NCI-H2081 (cell line): ENCODE measurements around the gene RTN4.

Experiments
- DNase-seq, 2 experiments: peaks; one replicate each; lab custom pipeline; 2025; lab: John Stamatoyannopoulos, UW

Gene RTN4

DNA sequence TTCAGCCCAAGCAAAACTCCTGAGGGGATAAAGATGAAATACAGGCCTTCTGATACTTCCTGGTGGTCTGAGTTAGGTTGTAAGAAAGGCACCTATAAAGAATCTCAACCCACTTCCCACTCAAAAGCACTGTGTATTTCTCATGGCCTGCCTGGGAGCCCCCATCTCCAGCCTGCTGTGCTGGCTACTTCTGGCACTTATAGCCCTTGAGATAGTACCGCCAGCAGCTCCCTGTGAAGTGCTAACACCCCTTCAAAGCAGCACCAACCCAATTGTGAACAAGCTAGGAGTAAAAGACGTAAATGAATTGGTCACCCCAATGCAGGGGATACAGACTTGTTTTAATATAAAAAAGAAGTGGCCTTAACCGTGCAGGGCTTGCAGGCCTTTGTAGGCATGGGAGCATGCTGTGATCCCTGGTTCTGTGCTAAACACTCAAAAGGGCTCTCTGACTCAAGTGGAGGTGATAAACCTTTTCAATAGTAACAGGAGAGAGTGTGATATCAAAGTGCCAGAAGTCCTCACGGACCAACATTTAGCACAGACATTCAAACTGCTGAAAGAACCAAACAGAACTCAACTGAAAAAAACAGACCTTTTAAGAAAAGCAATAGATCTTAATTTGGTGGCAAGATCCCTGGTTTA, 80.8 kb downstream of the RTN4 start:
- DNase-seq = no peak

DNA sequence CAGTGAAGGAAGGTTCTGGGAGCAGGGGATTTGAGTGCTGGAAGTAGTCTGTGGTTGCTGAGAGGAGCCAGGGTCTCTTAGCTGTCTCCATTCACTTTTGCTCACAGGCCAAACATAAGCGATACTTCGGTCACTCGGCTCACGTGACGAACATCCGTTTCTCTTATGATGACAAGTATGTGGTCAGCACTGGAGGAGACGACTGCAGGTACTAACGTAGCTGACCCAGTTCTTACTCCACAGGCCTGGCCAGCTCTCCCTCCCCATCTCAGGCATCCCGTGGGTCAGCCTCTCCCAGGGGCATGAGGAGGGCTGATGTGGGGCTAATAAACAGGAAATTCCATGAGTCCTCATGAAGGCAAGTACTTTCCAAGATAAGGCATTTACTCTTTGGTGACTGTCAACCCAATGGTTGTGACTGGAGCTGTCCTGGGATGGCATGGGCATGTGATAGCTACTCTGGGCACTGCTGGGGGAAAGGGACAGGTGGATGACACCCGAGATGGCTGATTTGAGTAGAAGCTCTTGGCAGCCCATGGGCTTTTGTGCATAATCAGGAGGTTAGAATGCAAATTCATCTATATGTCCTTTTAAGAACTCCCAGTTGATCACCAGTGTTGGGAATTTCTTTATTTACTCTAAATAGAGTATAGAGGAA, 81.6 kb downstream of the RTN4 start:
- DNase-seq = no peak

DNA sequence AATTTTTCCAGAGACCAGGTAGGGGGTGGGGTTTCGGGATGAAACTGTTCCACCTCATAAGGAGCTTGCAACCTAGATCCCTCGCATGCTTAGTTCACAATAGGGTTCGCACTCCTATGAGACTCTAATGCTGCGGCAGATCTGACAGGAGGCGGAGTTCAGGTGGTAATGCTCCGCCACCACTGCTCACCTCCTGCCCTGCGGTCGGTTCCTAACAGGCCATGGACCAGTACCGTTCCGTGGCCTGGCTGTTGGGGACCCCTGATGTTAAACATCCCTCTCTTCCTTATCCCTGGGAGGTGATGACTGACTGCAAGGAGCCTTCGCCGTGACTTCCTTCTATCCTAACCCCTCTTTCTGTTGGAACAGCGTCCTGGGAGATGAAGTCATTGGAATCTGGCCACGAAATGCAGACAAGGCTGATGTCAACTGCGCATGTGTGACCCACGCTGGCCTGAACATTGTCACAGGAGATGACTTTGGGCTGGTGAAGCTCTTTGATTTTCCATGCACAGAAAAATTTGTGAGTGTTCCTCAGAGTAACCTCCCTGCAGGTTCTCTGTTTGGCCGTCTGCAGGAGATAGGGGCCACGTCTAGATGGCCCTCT, 82.4 kb downstream of the RTN4 start:
- no peak for DNase-seq

DNA sequence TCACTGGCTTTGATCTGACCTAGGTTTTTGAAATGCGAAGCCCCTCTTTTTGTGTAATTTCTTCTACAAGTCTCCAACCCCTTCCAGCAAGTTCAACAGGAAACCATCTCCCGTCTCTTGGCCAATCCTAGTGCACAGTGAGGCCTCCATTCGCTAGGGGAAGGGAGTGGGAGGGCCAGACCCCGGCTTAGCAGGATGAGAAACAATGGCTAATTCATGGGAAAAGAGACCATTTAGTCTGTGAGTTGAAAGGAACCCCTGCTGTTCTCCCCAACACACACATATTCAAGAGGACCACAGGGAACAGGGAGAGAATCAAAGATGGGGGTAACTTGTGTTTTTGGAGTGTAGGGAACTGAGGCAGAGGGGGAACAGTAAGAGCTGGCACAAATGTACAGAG, 83.0 kb downstream of the RTN4 start:
- no peak for DNase-seq

DNA sequence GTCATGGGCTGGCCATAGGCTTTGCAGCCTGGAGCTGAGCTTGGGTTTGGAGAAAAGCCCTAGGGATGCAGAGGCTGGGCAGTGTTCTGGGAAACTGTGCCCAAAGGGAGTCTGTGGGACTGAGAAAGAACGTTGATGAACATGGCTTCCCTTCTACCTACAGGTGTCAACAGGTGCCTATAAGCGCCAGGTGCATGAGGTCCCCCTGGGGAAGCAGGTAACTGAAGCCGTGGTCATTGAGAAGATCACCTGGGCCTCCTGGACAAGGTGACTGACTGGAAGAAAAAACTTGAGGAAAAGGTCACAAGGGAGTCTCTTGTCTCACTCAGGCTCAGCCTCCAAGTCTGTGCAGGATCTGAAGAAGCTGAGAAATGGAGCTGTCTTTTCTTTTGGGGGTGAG, 83.4 kb downstream of the RTN4 start:
- no peak for DNase-seq

DNA sequence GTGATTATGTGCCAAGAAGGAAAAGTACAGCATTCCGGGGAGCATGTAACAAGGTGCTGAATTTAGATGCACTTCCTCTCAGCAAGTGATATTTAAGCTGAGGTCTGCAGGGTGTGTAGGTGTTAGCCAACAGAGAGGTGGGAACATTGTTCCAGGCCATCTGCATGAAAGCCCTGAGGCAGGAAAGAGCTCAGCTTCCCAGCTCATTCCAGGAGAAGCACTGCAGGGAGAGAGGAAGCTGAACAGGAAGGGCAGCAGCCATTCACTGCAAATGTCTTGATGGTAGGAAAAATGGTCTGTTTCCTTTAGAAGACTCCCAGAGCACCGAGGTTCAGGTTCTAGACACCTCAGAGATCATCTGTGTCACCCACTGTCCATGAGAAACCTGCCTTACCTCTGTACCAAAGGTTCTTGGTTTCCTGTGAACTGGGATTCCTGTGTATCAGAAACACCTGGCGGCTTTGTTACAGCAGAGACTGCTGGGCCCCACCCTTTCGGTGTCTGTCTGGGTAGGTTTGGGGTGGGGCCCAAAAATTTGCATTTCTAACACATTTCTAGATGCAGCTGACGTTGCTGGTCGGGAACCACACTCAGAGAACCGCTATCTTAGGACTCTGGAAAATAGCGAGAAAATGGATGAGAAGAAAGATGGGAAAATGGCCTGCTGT, 84.0 kb downstream of the RTN4 start:
- peak; percentile 38 to 53 for DNase-seq

DNA sequence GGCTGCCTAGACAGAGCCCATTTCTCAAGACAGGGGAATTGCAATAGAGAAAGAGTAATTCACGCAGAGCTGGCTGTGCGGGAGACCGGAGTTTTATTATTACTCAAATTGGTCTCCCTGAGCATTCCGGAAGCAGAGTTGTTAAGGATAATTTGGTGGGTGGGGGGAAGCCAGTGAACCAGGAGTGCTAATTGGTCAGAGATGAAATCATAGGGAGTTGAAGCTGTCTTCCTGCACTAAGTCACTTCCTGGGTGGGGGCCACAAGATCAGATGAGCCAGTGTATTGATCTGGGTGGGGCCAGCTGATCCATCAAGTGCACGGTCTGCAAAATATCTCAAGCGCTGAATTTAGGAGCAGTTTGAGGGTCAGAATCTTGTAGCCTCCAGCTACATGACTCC, 84.8 kb downstream of the RTN4 start:
- DNase-seq = no peak

GRCh38 chr2:54964816-54965215, 85.4 kb downstream of the RTN4 start:
- no peak for DNase-seq

DNA sequence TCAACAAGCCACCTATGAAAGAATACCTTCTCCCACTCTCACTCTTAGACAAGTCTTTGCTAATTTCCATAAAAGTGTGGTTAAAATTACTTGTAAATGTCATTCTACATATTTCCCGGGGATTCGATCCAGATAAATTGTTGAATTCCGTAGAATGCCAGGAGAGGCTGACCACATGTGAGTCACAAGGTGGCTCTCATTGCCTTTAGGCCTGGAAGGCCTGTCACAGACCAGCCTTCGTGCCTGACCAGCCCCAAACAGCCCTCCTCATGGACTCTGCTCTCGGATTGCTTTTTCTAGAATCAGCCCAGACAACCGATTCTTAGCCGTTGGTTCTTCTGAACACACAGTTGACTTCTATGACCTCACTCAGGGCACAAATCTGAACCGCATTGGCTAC, 86.0 kb downstream of the RTN4 start:
- DNase-seq = no peak

DNA sequence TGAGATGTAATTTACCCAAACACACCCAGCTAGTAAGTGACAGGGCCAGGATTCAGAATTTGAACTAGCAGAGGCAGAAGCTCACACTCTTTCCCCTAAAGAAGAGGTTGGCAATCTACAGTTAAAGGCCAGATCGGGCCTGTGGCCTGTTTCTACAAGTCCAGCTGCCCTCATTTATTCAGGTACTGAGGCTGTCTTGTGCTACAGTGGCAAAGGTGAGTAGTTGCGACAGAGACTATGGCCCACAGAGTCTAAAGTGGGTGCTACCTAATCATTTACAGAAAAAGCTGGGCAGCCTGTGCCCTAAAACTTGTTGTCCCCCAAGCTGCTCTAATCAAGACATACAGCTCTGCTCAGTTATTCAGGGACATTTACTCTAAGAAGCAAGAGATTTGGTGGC, 86.8 kb downstream of the RTN4 start:
- DNase-seq = no peak

- DNase-seq = no peak
Measured at GRCh38 chr2:54962935-54963440, 87.3 kb downstream of the RTN4 start.

- no peak for DNase-seq
Measured at GRCh38 chr2:54962511-54962910, 87.7 kb downstream of the RTN4 start.

DNA sequence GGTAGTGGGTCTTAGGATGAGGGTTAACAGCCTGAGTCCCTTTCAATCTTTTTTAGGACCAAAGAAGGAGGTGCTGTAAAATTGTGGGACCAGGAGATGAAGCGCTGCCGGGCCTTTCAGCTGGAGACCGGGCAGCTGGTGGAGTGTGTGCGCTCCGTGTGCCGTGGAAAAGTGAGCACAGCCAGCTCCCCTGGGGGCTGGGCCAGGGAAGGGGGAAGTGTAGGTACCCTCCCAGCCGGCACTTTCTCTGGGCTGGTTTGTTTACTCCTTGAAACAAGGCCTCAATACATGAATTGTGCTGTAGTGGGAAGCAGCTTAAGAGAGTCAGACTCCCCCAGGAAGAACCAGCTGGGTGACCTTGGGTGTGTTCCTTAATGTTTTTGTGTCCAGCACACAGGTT, 90.1 kb downstream of the RTN4 start:
- no peak for DNase-seq

DNA sequence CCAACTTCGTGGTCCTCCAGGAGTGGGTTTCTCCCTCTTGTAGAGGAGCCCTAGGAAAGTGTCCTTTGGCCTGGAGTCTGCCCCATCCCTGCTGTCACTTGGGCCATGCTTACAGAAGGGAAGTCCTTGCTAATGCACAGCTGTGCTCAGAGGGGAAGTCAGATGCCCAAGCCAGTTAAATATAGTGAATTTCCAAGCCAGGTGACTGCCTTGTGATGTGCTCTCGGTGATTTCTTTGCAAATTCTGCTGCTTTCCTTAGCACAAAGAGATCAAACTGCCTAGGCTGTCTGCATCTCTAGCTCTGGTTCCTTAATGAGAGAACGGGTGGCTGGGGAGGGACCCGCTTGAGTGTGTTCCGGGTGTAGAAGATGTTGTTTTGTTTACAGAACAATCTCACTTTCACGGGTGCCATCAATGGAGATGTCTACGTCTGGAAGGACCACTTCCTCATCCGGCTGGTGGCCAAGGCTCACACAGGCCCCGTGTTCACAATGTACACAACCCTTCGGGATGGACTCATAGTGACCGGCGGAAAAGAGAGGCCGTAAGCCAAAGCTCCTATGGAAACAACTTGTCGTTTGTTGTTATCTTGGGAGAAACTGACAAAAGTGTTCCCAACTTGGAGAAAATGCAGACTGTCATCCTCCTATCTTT, 91.4 kb downstream of the RTN4 start:
- no peak for DNase-seq

GRCh38 chr2:54957321-54957999, 92.8 kb downstream of the RTN4 start:
- peak in 1 of 2 experiments; percentile 30 for DNase-seq

DNA sequence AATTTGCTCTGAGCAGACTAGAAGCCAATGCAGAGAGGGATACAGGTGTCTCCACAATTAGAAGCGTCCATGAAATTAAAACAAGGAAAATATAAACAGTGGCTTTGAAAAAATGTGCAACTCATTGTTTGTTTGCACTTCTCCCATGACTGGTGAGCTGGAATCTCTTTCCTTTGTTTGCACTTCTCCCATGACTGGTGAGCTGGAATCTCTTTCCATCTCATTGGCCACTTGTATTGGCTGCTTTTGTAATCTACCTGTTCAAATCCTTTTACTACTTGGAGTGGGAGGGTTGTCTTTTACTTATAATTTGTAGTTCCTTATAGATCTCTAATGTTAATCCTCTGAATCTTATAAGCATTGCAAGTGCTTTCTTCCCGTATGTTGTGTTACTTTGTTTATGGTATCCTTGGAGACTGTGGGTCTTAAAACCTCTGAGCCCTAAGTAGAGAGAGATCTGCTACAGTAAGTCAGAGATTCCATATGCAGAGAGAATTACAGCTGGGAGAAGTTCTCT, 94.1 kb downstream of the RTN4 start:
- DNase-seq = no peak

DNA sequence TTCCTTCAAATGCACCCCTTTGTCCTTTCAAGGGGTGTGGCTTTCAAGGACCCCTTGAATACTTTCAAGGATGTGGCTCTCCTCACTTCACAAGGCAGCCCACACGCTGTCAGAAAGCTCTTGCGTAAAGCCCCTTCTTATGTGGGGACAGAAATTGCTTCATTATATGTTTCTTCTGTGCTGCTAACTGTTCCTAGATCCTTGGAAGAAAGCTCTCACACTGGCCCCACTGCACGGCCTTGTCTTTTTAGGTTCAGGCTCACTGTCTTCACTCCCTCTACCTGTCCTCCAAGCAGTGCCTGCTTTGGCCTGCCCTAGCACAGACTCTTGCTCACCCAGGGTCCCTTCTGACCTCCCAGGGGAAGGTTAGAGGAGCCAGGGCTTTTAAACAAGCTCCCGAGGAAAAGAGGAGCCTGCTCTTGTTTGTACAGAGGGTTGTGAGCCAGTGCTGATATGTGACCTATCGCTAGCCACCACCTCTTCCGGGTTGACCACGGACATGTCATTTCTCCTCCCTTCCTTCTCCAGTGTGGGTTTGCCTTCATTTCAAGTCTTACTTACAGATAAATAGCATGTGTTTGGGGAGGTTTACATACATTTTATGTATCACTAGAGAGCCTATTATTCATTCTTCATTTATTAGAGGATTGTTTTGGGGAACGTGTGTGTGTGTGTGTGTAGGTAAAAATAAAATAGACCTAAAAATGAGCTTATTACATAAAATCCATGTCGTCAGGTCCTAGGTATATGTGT, 94.7 kb downstream of the RTN4 start:
- no peak for DNase-seq

- DNase-seq = no peak
Measured at GRCh38 chr2:54954705-54955357, 95.4 kb downstream of the RTN4 start.

GRCh38 chr2:54954158-54954557, 96.1 kb downstream of the RTN4 start:
- no peak for DNase-seq

DNA sequence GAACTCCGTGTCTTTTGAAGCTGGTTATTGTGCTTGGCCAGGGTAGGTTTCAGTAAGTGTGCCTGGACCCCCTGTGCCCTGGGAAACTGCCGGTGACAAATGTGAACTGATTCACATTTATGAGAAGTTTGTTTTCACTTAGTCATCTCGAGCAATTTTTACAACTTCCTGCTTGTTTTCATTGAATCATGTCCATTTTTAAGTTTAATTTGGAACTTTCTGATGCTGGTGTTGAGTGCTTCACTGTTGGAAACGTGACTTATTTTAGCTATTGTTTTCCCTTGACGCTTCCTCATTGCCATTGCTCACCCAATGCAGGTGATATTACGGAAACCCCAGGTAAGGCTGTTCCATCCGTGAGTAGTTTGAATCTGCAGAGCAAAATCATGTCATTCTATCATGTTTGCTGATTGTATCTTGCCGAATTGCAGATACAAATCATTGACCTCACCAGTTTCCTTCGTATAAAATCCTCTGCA, 97.2 kb downstream of the RTN4 start:
- DNase-seq = no peak
